Tibial artery (tissue), 4 donors: ENCODE measurements around the gene STPG4.
"Not testable (repeated sequence)": the region's sequence is repeated elsewhere in the genome, so short reads cannot be mapped to it uniquely, and the experiment has no call there.

Experiments used
- DNase-seq, 2 donors: peaks; one replicate each; pipeline ENCODE4 v3.0.0-alpha.2; 2019
- H3K27ac ChIP-seq, 2 donors: fragments of 200-600 bp; sonication (generic) in 1 of 2; 1 replicate in 1 of 2; 2 replicates in 1 of 2; pipeline ENCODE4 v1.5.1; 2018 to 2019; ENCODE audit warnings: mild to moderate bottlenecking in 1 of 2
- H3K27me3 ChIP-seq, 2 donors: fragments of 200-600 bp; sonication (generic) in 1 of 2; one replicate each; pipeline versions ENCODE4 v1.5.1 to v1.6.0; 2016 to 2019
- H3K36me3 ChIP-seq, 3 donors: fragments of 200-600 bp; sonication (generic) in 2 of 3; one replicate each; pipeline ENCODE4 v1.5.1; 2016 to 2019; ENCODE audit warnings: mild to moderate bottlenecking in 2 of 3
- H3K4me1 ChIP-seq, 4 donors: fragments of 200-600 bp; sonication (generic) in 2 of 4; 1 replicate in 3 of 4; 2 replicates in 1 of 4; pipeline ENCODE4 v1.5.1; 2016 to 2019
- H3K4me3 ChIP-seq, 2 donors: fragments of 200-600 bp; sonication (generic) in 1 of 2; 1 replicate in 1 of 2; 2 replicates in 1 of 2; pipeline ENCODE4 v1.5.1; 2018 to 2019; ENCODE audit warnings: mild to moderate bottlenecking in 2 of 2
- H3K9me3 ChIP-seq, 3 donors: fragments of 200-600 bp; sonication (generic) in 1 of 3; one replicate each; pipeline ENCODE4 v1.5.1; 2016 to 2019
- intact Hi-C: fragments of 100-400 bp; cut with DNase I; formaldehyde crosslinking; loops from one replicate; pipeline ENCODE4 v1.15.0; 2023; ENCODE audit warnings: low total_unique reads
- TF ChIP-seq, protein P1 (sequence below), 2 experiments: fragments of 200-600 bp in 1 of 2; fragments of 450-650 bp in 1 of 2; IDR thresholded peaks; one replicate each; pipeline ENCODE4 v1.5.1; 2017 to 2019; ENCODE audit warnings: antibody characterized with exemption in 2 of 2, mild to moderate bottlenecking in 1 of 2, moderate library complexity in 1 of 2

The STPG4 gene

DNA sequence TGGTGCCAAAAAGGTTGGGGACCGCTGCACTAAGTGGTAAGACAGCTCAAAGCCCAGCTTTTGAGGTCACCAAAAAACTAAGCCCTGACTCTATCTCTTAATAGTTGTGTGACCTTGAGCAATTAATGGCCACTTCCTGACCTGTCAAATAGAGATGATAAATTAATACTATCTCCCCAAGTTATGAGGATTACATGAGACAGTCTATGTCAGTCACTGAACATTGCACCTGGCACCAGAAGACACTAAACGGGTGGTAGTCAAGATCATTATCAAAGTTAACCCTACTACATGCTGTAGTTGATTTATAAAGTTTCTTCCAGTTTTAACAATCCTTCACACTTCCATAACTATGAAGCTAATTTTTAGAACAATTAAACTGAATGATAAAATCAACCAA lies 36.5 kb downstream of the STPG4 start:
- intact Hi-C loops, result no loop called here
- no peak for DNase-seq
- H3K36me3 ChIP-seq, result no peaks in the 10 kb centered on the region

DNA sequence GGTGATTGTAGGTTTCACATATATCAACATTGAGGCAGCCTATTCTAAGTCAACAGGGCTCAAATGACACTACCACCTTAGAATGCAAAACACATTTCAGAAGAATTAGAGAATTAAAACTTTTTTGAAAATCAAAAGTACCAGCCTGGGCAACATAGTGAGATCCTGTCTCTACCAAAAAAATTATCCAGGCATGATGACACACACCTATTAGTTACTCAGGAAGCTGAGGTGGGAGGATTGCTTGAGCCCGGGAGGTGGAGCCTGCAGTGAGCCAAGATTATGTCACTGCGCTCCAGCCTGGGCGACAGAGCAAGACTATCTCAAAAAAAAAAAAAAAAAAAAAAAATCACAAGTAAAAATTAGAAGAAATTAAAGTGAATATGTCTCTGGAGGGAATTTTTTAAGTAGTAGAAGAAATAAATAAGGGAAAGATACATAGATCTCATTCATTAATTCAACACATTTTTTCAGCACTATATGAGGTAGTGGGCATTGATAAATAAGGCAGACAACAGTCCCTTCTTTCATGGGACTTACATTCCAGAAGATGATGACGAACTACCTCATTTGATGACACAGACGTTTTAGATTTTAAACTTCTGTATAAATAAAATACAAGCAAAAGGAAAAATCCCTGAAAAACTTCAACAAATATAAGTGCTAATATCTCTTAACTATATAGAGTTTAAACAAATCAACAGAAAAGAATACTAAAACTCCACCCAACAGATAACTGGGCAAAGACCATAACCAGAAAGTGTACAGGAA lies 42.3 kb downstream of the STPG4 start:
- no peak overlapping the region for H3K27ac ChIP-seq
- H3K4me3 ChIP-seq, result no peak overlapping the region
- H3K27me3 ChIP-seq, result no peaks in the 10 kb centered on the region
- intact Hi-C loops, result no loop called here
- H3K4me1 ChIP-seq, result no peaks in the 10 kb centered on the region
- no peak for DNase-seq
- no peaks in the 10 kb centered on the region for H3K36me3 ChIP-seq
- H3K9me3 ChIP-seq, result no peaks in the 10 kb centered on the region
- TF ChIP-seq, protein P1, sequence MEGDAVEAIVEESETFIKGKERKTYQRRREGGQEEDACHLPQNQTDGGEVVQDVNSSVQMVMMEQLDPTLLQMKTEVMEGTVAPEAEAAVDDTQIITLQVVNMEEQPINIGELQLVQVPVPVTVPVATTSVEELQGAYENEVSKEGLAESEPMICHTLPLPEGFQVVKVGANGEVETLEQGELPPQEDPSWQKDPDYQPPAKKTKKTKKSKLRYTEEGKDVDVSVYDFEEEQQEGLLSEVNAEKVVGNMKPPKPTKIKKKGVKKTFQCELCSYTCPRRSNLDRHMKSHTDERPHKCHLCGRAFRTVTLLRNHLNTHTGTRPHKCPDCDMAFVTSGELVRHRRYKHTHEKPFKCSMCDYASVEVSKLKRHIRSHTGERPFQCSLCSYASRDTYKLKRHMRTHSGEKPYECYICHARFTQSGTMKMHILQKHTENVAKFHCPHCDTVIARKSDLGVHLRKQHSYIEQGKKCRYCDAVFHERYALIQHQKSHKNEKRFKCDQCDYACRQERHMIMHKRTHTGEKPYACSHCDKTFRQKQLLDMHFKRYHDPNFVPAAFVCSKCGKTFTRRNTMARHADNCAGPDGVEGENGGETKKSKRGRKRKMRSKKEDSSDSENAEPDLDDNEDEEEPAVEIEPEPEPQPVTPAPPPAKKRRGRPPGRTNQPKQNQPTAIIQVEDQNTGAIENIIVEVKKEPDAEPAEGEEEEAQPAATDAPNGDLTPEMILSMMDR (IDR thresholded peaks at IDR 0.05), result no peak

More for the DNA sequence above, 36.5 kb downstream of the STPG4 start:
- no peak overlapping the region for H3K27ac ChIP-seq
- H3K4me1 ChIP-seq, result peaks cover 0 to 5% (median 0%) of the 10 kb centered on the region in 4 donors
- no peaks in the 10 kb centered on the region for H3K27me3 ChIP-seq
- no peaks in the 10 kb centered on the region for H3K9me3 ChIP-seq
- H3K4me3 ChIP-seq, result no peak overlapping the region
- TF ChIP-seq, protein P1 (IDR thresholded peaks at IDR 0.05), result no peak

DNA sequence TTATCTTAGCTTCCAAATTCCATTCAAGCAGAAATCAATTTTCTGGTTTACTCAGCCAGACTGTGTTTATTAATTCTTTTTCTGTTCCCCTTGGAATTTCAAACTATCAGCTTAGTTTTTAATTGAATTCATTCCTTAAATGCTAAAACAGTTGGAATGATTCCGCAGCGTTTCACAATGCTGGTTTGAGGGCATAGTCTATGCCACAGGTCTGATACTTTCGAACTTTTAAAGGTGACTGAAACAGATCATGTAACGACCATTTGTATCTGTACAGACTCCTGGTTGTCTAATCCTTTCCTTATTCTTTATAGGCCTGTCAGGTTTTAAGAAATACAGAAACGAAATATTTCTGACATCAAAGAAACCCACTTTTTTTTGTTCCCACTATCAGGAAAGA lies 45.4 kb downstream of the STPG4 start:
- intact Hi-C loops, result no loop called here
- TF ChIP-seq, protein P1 (IDR thresholded peaks at IDR 0.05), result no peak

DNA sequence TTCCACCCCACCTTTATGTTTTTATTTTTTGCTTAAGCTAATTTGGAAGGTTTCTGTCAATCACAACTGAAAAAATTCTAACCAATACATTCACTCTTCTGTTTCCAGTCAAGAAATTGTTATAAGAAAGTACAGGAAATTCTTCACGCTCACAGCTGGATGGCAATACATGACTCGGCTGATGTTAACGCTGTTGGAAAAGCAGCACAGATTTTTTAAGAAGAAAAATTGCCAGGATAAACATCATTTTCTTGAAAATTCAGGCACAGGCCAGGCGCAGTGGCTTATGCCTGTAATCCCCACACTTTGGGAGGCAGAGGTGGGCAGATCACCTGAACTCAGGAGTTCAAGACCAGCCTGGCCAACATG lies 46.1 kb downstream of the STPG4 start:
- H3K36me3 ChIP-seq, result no peaks in the 10 kb centered on the region
- TF ChIP-seq, protein P1 (IDR thresholded peaks at IDR 0.05), result no peak
- H3K27ac ChIP-seq, result no peak overlapping the region
- intact Hi-C loops, result no loop called here
- H3K4me1 ChIP-seq, result no peaks in the 10 kb centered on the region
- no peaks in the 10 kb centered on the region for H3K27me3 ChIP-seq
- no peak overlapping the region for H3K4me3 ChIP-seq
- no peak for DNase-seq
- H3K9me3 ChIP-seq, result no peaks in the 10 kb centered on the region

More for the DNA sequence above, 45.4 kb downstream of the STPG4 start:
- H3K36me3 ChIP-seq, result no peaks in the 10 kb centered on the region
- no peaks in the 10 kb centered on the region for H3K27me3 ChIP-seq
- H3K27ac ChIP-seq, result no peak overlapping the region
- H3K4me3 ChIP-seq, result no peak overlapping the region
- no peaks in the 10 kb centered on the region for H3K4me1 ChIP-seq
- no peaks in the 10 kb centered on the region for H3K9me3 ChIP-seq
- no peak for DNase-seq

DNA sequence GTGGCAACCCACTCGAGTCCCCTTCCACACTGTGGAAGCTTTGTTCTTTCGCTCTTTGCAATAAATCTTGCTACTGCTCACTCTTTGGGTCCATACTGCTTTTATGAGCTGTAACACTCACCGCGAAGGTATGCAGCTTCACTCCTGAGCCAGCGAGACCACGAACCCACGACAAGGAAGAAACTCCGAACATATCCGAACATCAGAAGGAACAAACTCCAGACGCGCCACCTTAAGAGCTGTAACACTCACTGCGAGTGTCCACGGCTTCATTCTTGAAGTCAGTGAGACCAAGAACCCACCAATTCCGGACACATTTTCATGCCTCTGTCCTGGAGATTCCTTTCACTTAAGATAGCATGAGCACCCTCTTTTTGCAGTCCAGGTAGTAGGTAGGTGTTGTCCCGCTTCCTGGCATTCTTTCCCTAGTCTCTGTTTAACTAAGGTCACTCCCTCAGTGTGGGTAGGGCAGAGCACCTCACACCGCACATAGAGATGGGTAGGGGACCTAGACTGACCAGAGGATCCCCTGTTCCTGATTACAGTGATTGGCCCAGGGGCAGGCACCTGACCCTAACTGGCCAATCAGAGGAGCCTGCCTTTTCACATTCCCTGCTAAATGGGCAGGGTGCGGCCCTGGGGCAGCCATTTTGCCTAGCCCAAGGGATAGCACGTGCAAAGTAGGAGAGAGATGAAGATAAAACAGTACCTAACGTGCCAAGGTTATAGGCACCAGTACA lies 46.7 kb downstream of the STPG4 start:
- H3K36me3 ChIP-seq, DNase-seq, H3K27ac ChIP-seq, H3K9me3 ChIP-seq, intact Hi-C loops, H3K4me1 ChIP-seq, H3K27me3 ChIP-seq, H3K4me3 ChIP-seq: not testable (repeated sequence)

DNA sequence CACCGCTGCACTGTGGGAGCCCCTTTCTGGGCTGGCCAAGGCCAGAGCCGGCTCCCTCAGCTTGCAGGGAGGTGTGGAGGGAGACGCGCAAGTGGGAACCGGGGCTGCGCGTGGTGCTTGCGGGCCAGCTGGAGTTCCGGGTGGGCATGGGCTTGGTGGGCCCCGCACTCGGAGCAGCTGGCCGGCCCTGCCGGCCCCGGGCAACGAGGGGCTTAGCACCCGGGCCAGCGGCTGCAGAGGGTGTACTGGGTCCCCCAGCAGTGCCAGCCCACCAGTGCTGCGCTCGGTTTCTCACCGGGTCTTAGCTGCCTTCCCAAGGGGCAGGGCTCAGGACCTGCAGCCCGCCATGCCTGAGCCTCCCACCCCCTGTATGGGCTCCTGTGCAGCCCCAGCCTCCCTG lies 47.9 kb downstream of the STPG4 start:
- H3K27me3 ChIP-seq, H3K36me3 ChIP-seq, DNase-seq, H3K9me3 ChIP-seq, H3K4me1 ChIP-seq, intact Hi-C loops, H3K27ac ChIP-seq, H3K4me3 ChIP-seq: not testable (repeated sequence)

DNA sequence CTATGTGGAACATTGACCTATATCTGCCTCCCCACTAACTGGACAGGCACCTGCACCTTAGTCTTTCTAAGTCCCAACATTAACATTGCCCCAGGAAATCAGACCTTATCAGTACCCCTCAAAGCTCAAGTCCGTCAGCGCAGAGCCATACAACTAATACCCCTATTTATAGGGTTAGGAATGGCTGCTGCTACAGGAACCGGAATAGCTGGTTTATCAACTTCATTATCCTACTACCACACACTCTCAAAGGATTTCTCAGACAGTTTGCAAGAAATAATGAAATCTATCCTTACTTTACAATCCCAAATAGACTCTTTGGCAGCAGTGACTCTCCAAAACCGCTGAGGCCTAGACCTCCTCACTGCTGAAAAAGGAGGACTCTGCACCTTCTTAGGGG lies 48.9 kb downstream of the STPG4 start:
- H3K36me3 ChIP-seq, H3K27ac ChIP-seq, DNase-seq, intact Hi-C loops, H3K4me1 ChIP-seq, H3K4me3 ChIP-seq, H3K27me3 ChIP-seq, H3K9me3 ChIP-seq: not testable (repeated sequence)

DNA sequence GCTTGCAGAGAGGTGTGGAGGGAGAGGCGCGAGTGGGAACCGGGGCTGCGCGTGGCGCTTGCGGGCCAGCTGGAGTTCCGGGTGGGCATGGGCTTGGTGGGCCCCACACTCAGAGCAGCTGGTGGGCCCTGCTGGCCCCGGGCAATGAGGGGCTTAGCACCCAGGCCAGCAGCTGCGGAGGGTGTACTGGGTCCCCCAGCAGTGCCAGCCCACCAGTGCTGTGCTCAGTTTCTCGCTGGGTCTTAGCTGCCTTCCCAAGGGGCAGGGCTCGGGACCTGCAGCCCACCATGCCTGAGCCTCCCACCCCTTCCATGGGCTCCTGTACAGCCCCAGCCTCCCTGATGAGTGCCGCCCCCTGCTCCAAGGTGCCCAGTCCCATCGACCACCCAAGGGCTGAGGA lies 55.4 kb downstream of the STPG4 start:
- H3K4me3 ChIP-seq, H3K36me3 ChIP-seq, H3K9me3 ChIP-seq, intact Hi-C loops, H3K27ac ChIP-seq, H3K27me3 ChIP-seq, DNase-seq, H3K4me1 ChIP-seq: not testable (repeated sequence)
